OCI-M1 (cell line): ENCODE data around the gene CSF1R.
A peak's percentile ranks its signal among the peaks of the same experiment; 100 is the strongest.

Experiments used
- DNase-seq: peaks from one replicate; lab custom pipeline; 2025; lab: John Stamatoyannopoulos, UW

The CSF1R gene

GRCh38 chr5:150069672-150070627 is 16.4 kb downstream of the CSF1R start:
- no peak for DNase-seq

GRCh38 chr5:150068961-150069645 is 17.3 kb downstream of the CSF1R start:
- DNase-seq, result no peak

- no peak for DNase-seq
These were observed 17.9 kb downstream of the CSF1R start for GRCh38 chr5:150068472-150068871.

- no peak for DNase-seq
These were observed 18.3 kb downstream of the CSF1R start for GRCh38 chr5:150068071-150068470.

- no peak for DNase-seq
These were observed 18.9 kb downstream of the CSF1R start for GRCh38 chr5:150067405-150067960.

GRCh38 chr5:150066901-150067396 is 19.4 kb downstream of the CSF1R start:
- no peak for DNase-seq

GRCh38 chr5:150066436-150066835 is 19.9 kb downstream of the CSF1R start:
- DNase-seq, result no peak

GRCh38 chr5:150065886-150066285 is 20.5 kb downstream of the CSF1R start:
- DNase-seq, result no peak

- no peak for DNase-seq
These were observed 21.0 kb downstream of the CSF1R start for GRCh38 chr5:150065346-150065745.

GRCh38 chr5:150064681-150065220 is 21.6 kb downstream of the CSF1R start:
- no peak for DNase-seq

- DNase-seq, result no peak
These were observed 22.7 kb downstream of the CSF1R start for GRCh38 chr5:150063638-150064037.

- no peak for DNase-seq
These were observed 24.0 kb downstream of the CSF1R start for GRCh38 chr5:150062216-150062922.

- no peak for DNase-seq
These were observed 24.8 kb downstream of the CSF1R start for GRCh38 chr5:150061538-150061995.

- DNase-seq, result no peak
These were observed 25.9 kb downstream of the CSF1R start for GRCh38 chr5:150060471-150060870.

GRCh38 chr5:150059623-150060022 is 26.7 kb downstream of the CSF1R start:
- no peak for DNase-seq

GRCh38 chr5:150058480-150059126 is 27.8 kb downstream of the CSF1R start:
- peak; percentile 77 for DNase-seq

- DNase-seq, result no peak
These were observed 28.4 kb downstream of the CSF1R start for GRCh38 chr5:150057996-150058395.

GRCh38 chr5:150057511-150057910 is 28.8 kb downstream of the CSF1R start:
- DNase-seq, result no peak

GRCh38 chr5:150057052-150057451 is 29.3 kb downstream of the CSF1R start:
- no peak for DNase-seq

GRCh38 chr5:150056075-150056443 is 30.3 kb downstream of the CSF1R start:
- DNase-seq, result no peak
